Caco-2 (cell line): ENCODE measurements around the gene ARHGAP9. TPM values are rescaled to one million over a fixed set of nuclear protein-coding genes. Genes with fewer than 3 reads are reported as not detected.

Source experiments
- BruUV-seq: library from RNA; stranded (reverse); fragments of 400-500 nt; replicated peaks from 2 replicates; lab custom pipeline; 2021; lab: Mats Ljungman, UMichigan
- CTCF ChIA-PET: fragments of 300-600 bp; sonication (Branson Sonifier 250); formaldehyde crosslinking; loops from one replicate; lab custom pipeline; 2022; ENCODE audit warnings: antibody characterized with exemption; lab: Charles Lee
- POLR2A ChIA-PET: fragments of 300-600 bp; sonication (Branson Sonifier 250); formaldehyde crosslinking; loops from one replicate; lab custom pipeline; 2022; ENCODE audit warnings: antibody characterized with exemption; lab: Charles Lee
- DNase-seq, 2 experiments: peaks; one replicate each; pipeline versions ENCODE4 v3.0.0 to v3.0.0-alpha.2; 2020 to 2022
- H3K27me3 ChIP-seq: replicated peaks from 2 replicates; pipeline ENCODE4 v1.6.0; 2011; ENCODE audit warnings: low read length; ENCODE audit not compliant: control insufficient read depth, insufficient read depth
- H3K36me3 ChIP-seq: 2 replicates; pipeline ENCODE4 v1.5.1; 2011; ENCODE audit warnings: low read length; ENCODE audit not compliant: control insufficient read depth, insufficient read depth
- H3K4me1 ChIP-seq: fragments of 250-450 bp; sonication (Bioruptor Pico); 2 replicates; pipeline ENCODE4 v1.5.1; 2020; ENCODE audit warnings: mild to moderate bottlenecking
- H3K4me3 ChIP-seq: 2 replicates; pipeline ENCODE4 v1.5.1; 2011; ENCODE audit warnings: low read depth, mild to moderate bottlenecking, control low read depth, low read length
- H3K9me3 ChIP-seq: fragments of 250-450 bp; sonication (Bioruptor Pico); 2 replicates; pipeline ENCODE4 v1.5.1; 2020; ENCODE audit warnings: mild to moderate bottlenecking, moderate library complexity
- H3K27ac Mint-ChIP-seq: one replicate; pipeline ENCODE4 v1.8.0; 2022; ENCODE audit warnings: mixed read lengths; ENCODE audit not compliant: unreplicated experiment
- H3K27me3 Mint-ChIP-seq: one replicate; pipeline ENCODE4 v1.8.0; 2022; ENCODE audit warnings: mixed read lengths; ENCODE audit not compliant: insufficient read depth, unreplicated experiment
- H3K36me3 Mint-ChIP-seq: one replicate; pipeline ENCODE4 v1.8.0; 2022; ENCODE audit warnings: mild to moderate bottlenecking, mixed read lengths; ENCODE audit not compliant: insufficient read depth, unreplicated experiment
- H3K4me1 Mint-ChIP-seq: one replicate; pipeline ENCODE4 v1.8.0; 2022; ENCODE audit warnings: low read depth, mixed read lengths; ENCODE audit not compliant: unreplicated experiment
- H3K4me3 Mint-ChIP-seq: one replicate; pipeline ENCODE4 v1.8.0; 2022; ENCODE audit warnings: mild to moderate bottlenecking, moderate library complexity, mixed read lengths; ENCODE audit not compliant: unreplicated experiment
- H3K9me3 Mint-ChIP-seq: one replicate; pipeline ENCODE4 v1.8.0; 2022; ENCODE audit warnings: mixed read lengths; ENCODE audit not compliant: unreplicated experiment
- CTCF ChIP-seq, 2 experiments: fragments of 200-600 bp in 1 of 2; IDR thresholded peaks; 1 replicate in 1 of 2; 2 replicates in 1 of 2; pipeline versions ENCODE4 v1.5.1 to v1.8.0; 2011 to 2022; ENCODE audit warnings: antibody characterized with exemption in 1 of 2, control low read depth in 1 of 2, inconsistent platforms in 1 of 2, low read depth in 1 of 2, low read length in 1 of 2, mild to moderate bottlenecking in 1 of 2, moderate library complexity in 1 of 2; ENCODE audit not compliant: insufficient read depth in 1 of 2, severe bottlenecking in 1 of 2, unreplicated experiment in 1 of 2
- intact Hi-C: fragments of 100-400 bp; cut with micrococcal nuclease; formaldehyde crosslinking; loops from one replicate; pipeline ENCODE4 v1.10.0; 2022; ENCODE audit not compliant: unreplicated experiment
- total RNA-seq: library from RNA; stranded (reverse); gene quantifications from 2 replicates; pipeline ENCODE4 v1.2.3, GENCODE V29; 2022

ARHGAP9 gene
- total RNA-seq, 1 experiment from 2014 or later = 0.75 TPM

DNA sequence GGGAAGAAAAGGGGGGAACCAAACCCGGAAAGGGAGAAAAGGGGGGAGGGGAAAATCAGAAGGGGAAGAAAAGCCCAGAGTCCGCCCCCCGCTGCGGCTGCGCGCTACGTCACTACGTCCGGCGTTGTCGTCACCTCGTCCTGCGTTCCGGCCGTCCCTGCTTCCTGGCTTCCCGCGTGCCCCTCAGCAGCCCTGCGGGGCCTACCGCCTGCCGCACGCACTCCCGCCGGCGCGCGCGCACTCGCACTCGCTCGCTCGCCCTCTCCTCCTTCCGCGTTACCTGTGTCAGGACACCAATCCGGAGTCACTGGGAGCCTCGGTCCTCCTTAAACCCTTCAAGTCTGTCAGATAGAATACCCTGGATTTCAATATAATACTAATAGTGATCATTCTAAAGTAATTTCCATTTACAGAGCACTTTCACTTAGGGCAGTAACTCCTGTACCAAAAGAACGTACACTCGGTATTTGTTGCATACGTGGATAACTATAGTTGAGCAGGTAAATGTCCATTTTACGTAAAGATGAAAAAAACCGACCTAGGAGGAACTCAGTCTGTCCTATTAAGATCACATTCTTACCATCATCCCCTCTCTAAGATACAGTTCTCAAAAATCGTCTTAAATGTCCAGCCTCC lies 48.6 kb downstream of the ARHGAP9 start, which contains the start of gene R3HDM2:
TSS of gene R3HDM2 (minus strand) at position 113 of the 636 bp plus-strand sequence. CDS start 120,615 bp downstream, outside the sequence.
- TF ChIP-seq CTCF (IDR thresholded peaks at IDR 0.05; ENCODE audit: insufficient read depth in 1 of 2, low read depth in 1 of 2, low read length in 1 of 2, severe bottlenecking in 1 of 2, unreplicated experiment in 1 of 2) = no peak
- H3K4me3 Mint-ChIP-seq = peak within 1 kb of the TSS; percentile 81
- BruUV-seq = TSS peak; percentile 93
- no peaks in the 10 kb centered on the region for H3K27me3 ChIP-seq
- peaks cover 13% of the 10 kb centered on the region for H3K4me1 Mint-ChIP-seq
- H3K9me3 ChIP-seq = no peaks in the 10 kb centered on the region
- intact Hi-C loops = loop anchor here (1.0 to 2.0 kb wide), 2 partner anchors 22 to 62 kb away; no protein-coding TSS in a partner anchor
- no peaks in the 10 kb centered on the region for H3K36me3 ChIP-seq
- no peaks in the 10 kb centered on the region for H3K9me3 Mint-ChIP-seq
- no peaks in the 10 kb centered on the region for H3K27me3 Mint-ChIP-seq
- POLR2A ChIA-PET = no interaction called here
- H3K36me3 Mint-ChIP-seq = peaks cover 9% of the 10 kb centered on the region
- peak within 1 kb of the TSS; percentile 49 for H3K4me3 ChIP-seq
- peak within 1 kb of the TSS; percentile 96 for H3K27ac Mint-ChIP-seq
- H3K4me1 ChIP-seq = peaks cover 9% of the 10 kb centered on the region
- CTCF ChIA-PET = interaction anchor here (1.2 kb wide), 1 partner anchor 63 kb away, joined by 8 read pairs; no protein-coding TSS in a partner anchor
- peak; percentile 96 for DNase-seq

DNA sequence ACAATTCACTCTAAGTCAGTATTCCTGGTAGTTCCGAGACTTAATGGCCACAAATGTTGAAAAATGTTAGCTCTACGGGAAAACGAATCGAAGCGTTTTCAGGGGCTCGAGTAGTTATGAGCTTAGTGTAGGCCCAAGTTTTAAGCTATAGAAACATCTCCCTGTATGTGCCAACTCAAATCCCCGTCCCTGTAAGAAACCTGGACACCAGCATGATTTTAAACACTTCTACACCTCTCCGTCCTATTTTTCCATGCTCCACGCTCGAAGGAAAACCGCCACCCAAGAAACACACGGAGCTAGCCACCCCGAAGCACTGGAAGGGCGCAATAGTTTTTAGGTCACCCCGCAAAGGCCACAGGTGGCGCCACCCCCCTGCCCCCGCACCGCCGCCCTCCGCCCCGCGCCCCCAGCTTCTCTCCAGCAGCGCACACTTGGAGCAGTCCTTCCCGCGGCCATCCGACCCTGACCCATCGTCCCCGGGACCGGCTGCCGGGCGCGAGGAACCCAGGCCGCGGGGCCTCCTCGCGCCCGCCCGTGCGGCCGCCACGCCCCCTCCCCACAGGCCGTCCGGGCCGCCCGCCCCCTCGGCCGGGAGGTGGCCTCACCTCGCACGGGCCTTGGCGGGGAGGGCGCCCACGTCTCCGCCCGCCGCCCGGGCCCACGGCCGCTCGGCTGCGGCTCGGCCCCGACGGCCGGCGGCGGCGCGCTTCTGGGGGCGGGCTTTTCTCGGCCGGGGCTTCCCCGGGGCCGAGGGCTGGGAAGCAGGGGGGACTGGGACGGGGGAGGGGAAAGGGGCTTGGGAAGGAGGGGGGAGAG lies 49.3 kb downstream of the ARHGAP9 start:
- ChIA-PET CTCF (interaction anchor here (0.6 to 1.2 kb wide), 5 partner anchors 23 to 909 kb away, joined by 3 to 11 read pairs (median 8); partner anchors contain the start of genes INHBE and RBMS2), POLR2A (interaction anchor here (0.6 to 1.2 kb wide), 4 partner anchors 22 to 302 kb away, joined by 3 to 4 read pairs (median 4); partner anchors contain the start of gene SHMT2)
- H3K27ac Mint-ChIP-seq = peak overlapping the region; percentile 96
- H3K4me3 Mint-ChIP-seq = peak overlapping the region; percentile 81
- peaks cover 13% of the 10 kb centered on the region for H3K4me1 Mint-ChIP-seq
- no peaks in the 10 kb centered on the region for H3K9me3 ChIP-seq
- BruUV-seq = no TSS peak
- H3K36me3 Mint-ChIP-seq = peaks cover 9% of the 10 kb centered on the region
- no peaks in the 10 kb centered on the region for H3K36me3 ChIP-seq
- DNase-seq = peak; percentile 57 to 86
- H3K4me1 ChIP-seq = peaks cover 9% of the 10 kb centered on the region
- H3K9me3 Mint-ChIP-seq = no peaks in the 10 kb centered on the region
- H3K4me3 ChIP-seq = peak overlapping the region; percentile 49
- intact Hi-C loops = loop anchor here (2.0 kb wide), 1 partner anchor 62 kb away; no protein-coding TSS in a partner anchor
- no peaks in the 10 kb centered on the region for H3K27me3 ChIP-seq
- no peaks in the 10 kb centered on the region for H3K27me3 Mint-ChIP-seq
- TF ChIP-seq CTCF (IDR thresholded peaks at IDR 0.05; ENCODE audit: insufficient read depth in 1 of 2, low read depth in 1 of 2, low read length in 1 of 2, severe bottlenecking in 1 of 2, unreplicated experiment in 1 of 2) = peak; percentile 17 to 19
